VCaP (cell line): ENCODE data around the gene HES4.

Experiments
- H3K27ac ChIP-seq: fragments of 450-650 bp; 2 replicates; pipeline ENCODE4 v1.5.1; 2017
- CTCF ChIP-seq: fragments of 450-650 bp; conservative IDR thresholded peaks from 2 replicates; pipeline ENCODE4 v1.5.1; 2017; ENCODE audit warnings: mild to moderate bottlenecking, moderate library complexity

HES4 gene

GRCh38 chr1:975896-976683, 23.8 kb downstream of the HES4 start:
- peak overlapping the region; percentile 91 for H3K27ac ChIP-seq
- TF ChIP-seq CTCF = peak; percentile 68

GRCh38 chr1:975365-975764, 24.5 kb downstream of the HES4 start:
- peak overlapping the region; percentile 91 for H3K27ac ChIP-seq
- no peak for TF ChIP-seq CTCF

- TF ChIP-seq CTCF = no peak
- peak overlapping the region; percentile 91 for H3K27ac ChIP-seq
Measured at GRCh38 chr1:974687-975328, 25.1 kb downstream of the HES4 start.

- no peak for TF ChIP-seq CTCF
- 0 out of 2 replicates have a peak overlapping the region, but pooled peaks have one; percentile 91 for H3K27ac ChIP-seq
Measured at GRCh38 chr1:974293-974640, 25.6 kb downstream of the HES4 start.

GRCh38 chr1:973459-974292, 26.2 kb downstream of the HES4 start:
- H3K27ac ChIP-seq = no peak overlapping the region
- no peak for TF ChIP-seq CTCF

- TF ChIP-seq CTCF = no peak
Measured at GRCh38 chr1:972726-973458, 27.0 kb downstream of the HES4 start.

More at GRCh38 chr1:972726-973458, 27.0 kb downstream of the HES4 start:
- H3K27ac ChIP-seq = no peak overlapping the region
